Testis (tissue), 3 donors: ENCODE results near the gene EFNA5. TPM values are rescaled to one million over a fixed set of nuclear protein-coding genes. Genes with fewer than 3 reads are reported as not detected.

ENCODE experiments used
- DNase-seq: peaks from one replicate; pipeline ENCODE4 v3.0.0-alpha.2; 2019
- H3K27ac ChIP-seq, 2 donors: fragments of 200-600 bp; sonication (generic); one replicate each; pipeline ENCODE4 v1.5.1; 2019
- H3K27me3 ChIP-seq: fragments of 200-600 bp; sonication (generic); one replicate; pipeline ENCODE4 v1.5.1; 2019
- H3K36me3 ChIP-seq: fragments of 200-600 bp; sonication (generic); one replicate; pipeline ENCODE4 v1.5.1; 2017; ENCODE audit warnings: low read depth; ENCODE audit errors: missing control alignments
- H3K4me1 ChIP-seq: fragments of 200-600 bp; sonication (generic); one replicate; pipeline ENCODE4 v1.5.1; 2019
- H3K4me3 ChIP-seq, 2 donors: fragments of 200-600 bp; sonication (generic); one replicate each; pipeline ENCODE4 v1.5.1; 2017 to 2019
- H3K9me3 ChIP-seq: fragments of 200-600 bp; sonication (generic); one replicate; pipeline ENCODE4 v1.5.1; 2017
- CTCF ChIP-seq, 3 experiments: fragments of 450-650 bp in 2 of 3; fragments of 200-600 bp in 1 of 3; sonication (generic) in 1 of 3; IDR thresholded peaks; one replicate each; pipeline ENCODE4 v1.5.1; 2016 to 2019; ENCODE audit warnings: antibody characterized with exemption in 3 of 3, mild to moderate bottlenecking in 2 of 3, moderate library complexity in 1 of 3
- POLR2A ChIP-seq: fragments of 450-650 bp; IDR thresholded peaks from one replicate; pipeline ENCODE4 v1.6.1; 2017; ENCODE audit warnings: antibody characterized with exemption, mild to moderate bottlenecking, moderate library complexity
- WGBS, 2 donors: methylation state at CpG; one replicate each; pipeline ENCODE4 v1.1.5; 2018; 5-methylcytosine and 5-hydroxymethylcytosine counted together
- intact Hi-C: fragments of 100-400 bp; cut with DNase I; formaldehyde crosslinking; loops from one replicate; pipeline ENCODE4 v1.15.1; 2023; ENCODE audit warnings: low total_unique reads
- polyA plus RNA-seq: library from polyadenylated mRNA; stranded (reverse); fragments of 350-450 nt; fragmentation: Illumina TruSeq; extraction: RNeasy Lipid Tissue Mini Kit (QIAGEN cat#74804); gene quantifications from one replicate; pipeline ENCODE4 v1.2.3, GENCODE V29; 2014; ENCODE audit warnings: low read depth, low replicate concordance; ENCODE audit not compliant: insufficient read depth
- total RNA-seq, 2 donors: library from RNA; depleted of rRNA; stranded (reverse); fragments of >200 nt; gene quantifications; one replicate each; pipeline ENCODE4 v1.2.3, GENCODE V29; 2016

The EFNA5 gene
- total and polyA plus RNA-seq, 3 donors from 2014 or later, result 2.6 to 5.4 (median 3.5) TPM

GRCh38 chr5:107512029-107512428 lies 158.7 kb downstream of the EFNA5 start:
- no peak overlapping the region for H3K4me3 ChIP-seq
- no peaks in the 10 kb centered on the region for H3K9me3 ChIP-seq
- no peaks in the 10 kb centered on the region for H3K4me1 ChIP-seq
- intact Hi-C loops, result no loop called here
- TF ChIP-seq POLR2A, result no peak
- TF ChIP-seq CTCF (IDR thresholded peaks at IDR 0.05), result no peak
- DNase-seq, result no peak
- WGBS, 2 donors, result 92 to 95% methylated on average over 3 of the region's 3 CpGs
- H3K27me3 ChIP-seq, result no peaks in the 10 kb centered on the region
- no peaks in the 10 kb centered on the region for H3K36me3 ChIP-seq
- no peak overlapping the region for H3K27ac ChIP-seq

- WGBS, 2 donors, result 88 to 92% methylated on average over 3 of the region's 3 CpGs
- Histone ChIP-seq H3K36me3 (no peaks in the 10 kb centered on the region), H3K4me3 (no peak overlapping the region), H3K4me1 (no peaks in the 10 kb centered on the region), H3K9me3 (no peaks in the 10 kb centered on the region), H3K27me3 (no peaks in the 10 kb centered on the region), H3K27ac (no peak overlapping the region)
- intact Hi-C loops, result no loop called here
- DNase-seq, result no peak
- no peak for TF ChIP-seq POLR2A
- TF ChIP-seq CTCF (IDR thresholded peaks at IDR 0.05), result no peak
Measured at GRCh38 chr5:107510125-107510524, 160.6 kb downstream of the EFNA5 start.

GRCh38 chr5:107508097-107508496 lies 162.6 kb downstream of the EFNA5 start:
- 90% methylated on average over 4 of the region's 4 CpGs for WGBS, 2 donors
- Histone ChIP-seq H3K4me1 (no peaks in the 10 kb centered on the region), H3K27me3 (no peaks in the 10 kb centered on the region), H3K36me3 (no peaks in the 10 kb centered on the region), H3K27ac (no peak overlapping the region), H3K4me3 (no peak overlapping the region), H3K9me3 (no peaks in the 10 kb centered on the region)
- no peak for DNase-seq
- TF ChIP-seq POLR2A (no peak), CTCF (IDR thresholded peaks at IDR 0.05) (no peak)
- intact Hi-C loops, result no loop called here

GRCh38 chr5:107505763-107506534 lies 164.8 kb downstream of the EFNA5 start:
- Histone ChIP-seq H3K36me3 (no peaks in the 10 kb centered on the region), H3K27ac (no peak overlapping the region), H3K27me3 (no peaks in the 10 kb centered on the region), H3K4me3 (no peak overlapping the region), H3K4me1 (no peaks in the 10 kb centered on the region), H3K9me3 (no peaks in the 10 kb centered on the region)
- intact Hi-C loops, result no loop called here
- 93 to 98% methylated on average over 3 of the region's 3 CpGs for WGBS, 2 donors
- no peak for TF ChIP-seq CTCF (IDR thresholded peaks at IDR 0.05)
- DNase-seq, result no peak

- no peaks in the 10 kb centered on the region for H3K36me3 ChIP-seq
- H3K4me1 ChIP-seq, result no peaks in the 10 kb centered on the region
- no peak for DNase-seq
- no peaks in the 10 kb centered on the region for H3K9me3 ChIP-seq
- 95 to 96% methylated on average over 1 of the region's 1 CpG for WGBS, 2 donors
- no peak for TF ChIP-seq POLR2A
- TF ChIP-seq CTCF (IDR thresholded peaks at IDR 0.05), result no peak
- no peak overlapping the region for H3K27ac ChIP-seq
- intact Hi-C loops, result no loop called here
- no peaks in the 10 kb centered on the region for H3K27me3 ChIP-seq
- H3K4me3 ChIP-seq, result no peak overlapping the region
Measured at GRCh38 chr5:107504424-107504823, 166.3 kb downstream of the EFNA5 start.
